Measurements from ENCODE around the gene LDAF1.
"Not testable (repeated sequence)": the region's sequence is repeated elsewhere in the genome, so short reads cannot be mapped to it uniquely, and the experiment has no call there.

LDAF1 gene

DNA sequence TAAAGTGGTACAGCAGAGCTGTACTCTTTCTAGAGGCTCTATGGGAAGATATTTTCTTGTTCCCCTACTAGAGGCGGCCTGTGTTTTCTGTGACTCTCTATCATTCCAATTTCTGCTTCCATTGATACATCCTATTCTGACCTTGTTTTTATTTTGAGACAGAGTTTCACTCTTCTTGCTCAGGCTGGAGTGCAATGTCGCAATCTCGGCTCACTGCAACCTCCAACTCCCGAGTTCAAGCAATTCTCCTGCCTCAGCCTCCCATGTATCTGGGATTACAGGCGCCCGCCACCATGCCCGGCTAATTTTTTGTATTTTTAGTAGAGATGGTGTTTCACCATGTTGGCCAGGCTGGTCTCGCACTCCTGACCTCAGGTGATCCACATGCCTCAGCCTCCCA is 36.9 kb downstream of the LDAF1 start:
- DNase-seq (ENCODE audit: low read depth in 2 of 2): not testable (repeated sequence)

DNA sequence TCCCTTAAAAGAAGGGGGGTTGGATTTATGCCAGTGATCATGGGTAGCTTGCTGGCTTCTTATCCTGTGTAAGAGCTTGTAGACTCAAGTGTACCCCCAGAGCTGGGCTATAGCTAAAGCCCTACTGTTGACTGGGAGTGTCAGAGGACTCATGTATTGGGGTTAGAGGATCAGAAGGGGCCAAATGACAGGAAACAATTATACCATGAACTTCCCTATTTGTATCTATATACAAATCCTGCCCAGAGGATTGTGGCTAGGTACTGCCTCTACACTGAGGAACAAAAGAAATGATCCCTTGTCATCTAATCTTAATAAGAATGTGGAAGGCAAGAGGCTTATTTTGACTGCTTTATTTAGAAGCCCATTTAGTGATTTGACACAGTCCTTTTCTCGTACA is 38.6 kb downstream of the LDAF1 start:
- DNase-seq (ENCODE audit: low read depth in 2 of 2): no peak

GRCh38 chr16:21197621-21198020 is 39.1 kb downstream of the LDAF1 start:
- DNase-seq (ENCODE audit: low read depth in 2 of 2): no peak

DNA sequence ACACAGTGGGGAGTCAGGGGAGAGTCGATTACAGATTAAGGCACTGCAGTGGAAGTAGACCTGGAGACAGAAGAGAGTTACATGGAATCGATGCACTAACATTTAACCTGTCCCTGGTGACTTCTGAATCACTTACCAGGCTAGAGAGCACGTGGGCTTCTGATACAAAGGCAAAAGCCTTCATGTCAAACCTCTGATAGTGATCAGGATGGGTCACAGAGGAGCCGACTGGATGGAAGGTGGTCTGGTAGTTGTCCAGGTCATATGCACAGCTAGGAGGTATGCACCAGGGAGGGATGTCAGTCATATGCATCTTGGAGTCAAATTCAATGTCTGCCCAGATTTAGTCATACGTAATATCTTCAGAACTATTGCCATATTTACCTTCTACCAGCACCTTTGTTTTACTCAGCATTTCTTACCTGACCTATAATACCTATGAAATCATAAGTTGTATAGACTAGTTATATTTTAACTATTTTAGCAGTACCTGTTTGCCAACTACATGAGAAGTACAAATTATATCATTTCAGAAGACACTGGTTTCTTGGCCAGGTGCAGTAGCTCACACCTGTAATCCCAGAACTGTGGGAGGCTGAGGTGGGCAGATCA is 41.2 kb downstream of the LDAF1 start:
- DNase-seq (ENCODE audit: low read depth in 2 of 2): no peak

GRCh38 chr16:21203155-21203797 is 44.8 kb downstream of the LDAF1 start:
- DNase-seq (ENCODE audit: low read depth in 2 of 2): no peak

DNA sequence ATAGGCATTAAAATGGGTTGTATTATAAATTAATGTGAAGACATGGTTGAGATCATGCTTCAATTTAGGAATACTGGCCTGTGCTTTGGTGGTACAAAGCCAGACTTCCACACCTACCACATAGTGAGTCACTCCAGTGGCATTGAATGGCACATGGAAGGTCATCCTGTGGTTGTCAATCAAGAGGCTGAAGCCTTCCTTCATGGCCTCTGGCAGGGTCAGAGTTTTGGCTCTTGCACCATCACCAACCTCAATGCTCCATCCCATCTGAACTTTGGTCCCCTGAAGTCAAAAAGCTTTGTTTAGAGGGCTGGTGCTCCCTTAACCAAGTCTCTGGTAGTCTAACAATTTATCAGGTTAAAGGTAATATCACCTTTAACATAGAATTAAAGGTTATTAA is 46.8 kb downstream of the LDAF1 start:
- no peak for DNase-seq (ENCODE audit: low read depth in 2 of 2)

GRCh38 chr16:21206550-21206949 is 48.1 kb downstream of the LDAF1 start:
- no peak for DNase-seq (ENCODE audit: low read depth in 2 of 2)

- DNase-seq (ENCODE audit: low read depth in 2 of 2): no peak
These were observed 50.2 kb downstream of the LDAF1 start for GRCh38 chr16:21208446-21209230.

GRCh38 chr16:21211486-21211885 is 53.0 kb downstream of the LDAF1 start, which contains the start of gene ZP2:
Gene ZP2 (minus strand): TSS chr16:21211574. CDS start chr16:21211547, 27 bp downstream.
- DNase-seq (ENCODE audit: low read depth in 2 of 2): no peak

DNA sequence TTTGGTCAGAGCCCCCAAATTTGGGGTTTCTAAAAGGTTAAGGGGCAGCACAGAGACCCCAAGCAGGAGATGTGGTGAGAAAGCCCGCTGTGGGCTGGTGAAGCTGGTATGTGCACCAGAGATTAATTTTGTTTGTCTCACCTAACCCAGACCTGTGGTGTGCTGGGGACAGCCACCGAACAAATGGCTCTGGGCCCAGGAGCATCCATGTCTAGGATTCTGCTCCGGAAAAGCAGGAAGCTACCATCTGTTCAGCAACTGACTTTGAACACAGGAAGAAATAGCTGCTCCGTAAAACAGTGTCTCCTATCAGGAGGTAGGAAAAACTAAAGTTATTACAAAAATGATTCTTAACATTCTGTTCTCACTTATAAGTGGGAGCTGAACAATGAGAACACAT is 55.6 kb downstream of the LDAF1 start:
- no peak for DNase-seq (ENCODE audit: low read depth in 2 of 2)

DNA sequence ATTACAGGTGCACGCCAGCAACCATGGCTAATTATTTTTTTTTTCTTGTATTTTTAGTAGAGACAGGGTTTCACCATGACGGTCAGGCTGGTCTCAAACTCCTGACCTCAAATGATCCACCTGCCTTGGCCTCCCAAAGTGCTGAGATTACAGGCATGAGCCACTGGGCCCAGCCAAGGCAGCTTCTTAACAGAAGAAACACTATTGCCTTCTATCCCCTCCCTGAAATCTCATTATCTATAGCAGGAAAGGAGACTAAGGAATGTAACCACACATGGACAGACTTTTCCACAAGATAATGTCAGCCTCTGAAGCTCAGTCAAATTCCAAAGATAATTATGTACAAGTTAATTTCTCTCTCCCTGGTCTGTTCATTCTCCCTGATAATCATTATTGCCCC is 58.6 kb downstream of the LDAF1 start:
- no peak for DNase-seq (ENCODE audit: low read depth in 2 of 2)

DNA sequence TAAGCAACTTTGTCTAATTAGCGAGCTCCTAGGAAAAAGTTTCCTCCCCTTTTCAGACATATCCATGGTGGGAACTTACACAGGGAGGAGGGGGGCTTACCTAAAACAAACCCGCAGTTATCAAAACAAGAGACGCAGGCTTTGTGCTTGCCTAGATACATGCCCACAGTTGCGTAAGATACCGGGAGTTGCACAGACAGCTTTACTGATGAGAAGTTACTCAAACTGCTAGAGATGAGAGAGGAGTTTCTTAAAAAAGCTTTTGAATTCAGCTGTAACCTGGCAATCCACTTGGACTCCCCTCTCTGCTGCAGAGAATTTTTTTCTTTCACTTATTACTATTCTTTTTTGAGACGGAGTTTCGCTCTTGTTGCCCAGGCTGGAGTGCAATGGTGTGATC is 59.7 kb downstream of the LDAF1 start:
- DNase-seq (ENCODE audit: low read depth in 2 of 2): no peak

- no peak for DNase-seq (ENCODE audit: low read depth in 2 of 2)
These were observed 61.1 kb downstream of the LDAF1 start for GRCh38 chr16:21219551-21219950.

GRCh38 chr16:21222495-21223337 is 64.2 kb downstream of the LDAF1 start:
- no peak for DNase-seq (ENCODE audit: low read depth in 2 of 2)

DNA sequence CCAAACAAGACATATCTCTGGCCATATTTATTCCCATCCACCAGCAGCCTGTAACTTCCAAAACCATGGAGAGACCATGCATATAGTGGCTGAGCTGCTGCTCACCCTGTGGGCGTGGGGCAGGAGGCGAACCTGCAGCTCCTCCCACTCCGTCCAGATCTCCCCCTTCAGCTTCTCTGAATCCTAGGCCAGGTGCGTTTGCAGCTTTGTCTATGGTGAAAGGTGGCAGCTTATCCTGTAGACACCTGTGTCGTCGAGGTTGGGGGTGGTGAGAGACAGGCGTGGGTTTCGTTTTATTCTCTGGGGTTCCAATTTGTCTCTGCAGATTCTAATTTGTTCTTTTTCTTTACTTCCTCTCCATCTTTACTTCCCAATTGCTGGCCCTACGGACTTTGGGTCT is 65.3 kb downstream of the LDAF1 start:
- no peak for DNase-seq (ENCODE audit: low read depth in 2 of 2)

GRCh38 chr16:21224800-21225199 is 66.3 kb downstream of the LDAF1 start:
- DNase-seq (ENCODE audit: low read depth in 2 of 2): no peak

DNA sequence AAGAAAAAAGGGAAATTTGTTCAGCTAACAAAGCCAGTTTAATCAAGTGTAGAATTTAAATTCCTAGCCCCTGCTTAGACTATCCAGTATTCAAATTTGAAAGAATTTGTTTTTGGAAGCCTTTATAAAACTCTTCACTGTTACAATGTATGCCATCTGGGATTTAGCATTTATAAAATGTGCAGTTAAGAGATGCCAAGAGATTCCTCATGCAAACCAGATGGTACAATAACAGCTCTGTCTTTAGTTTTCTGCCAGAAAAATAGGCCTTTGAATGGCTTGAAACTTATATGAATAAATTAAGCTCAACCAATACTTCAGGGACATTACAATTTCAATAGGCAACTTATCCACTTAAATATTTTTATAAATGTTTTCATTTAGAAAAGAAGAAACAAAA is 68.3 kb downstream of the LDAF1 start:
- DNase-seq (ENCODE audit: low read depth in 2 of 2): no peak

- DNase-seq (ENCODE audit: low read depth in 2 of 2): no peak
These were observed 69.4 kb downstream of the LDAF1 start for GRCh38 chr16:21227866-21228265.

GRCh38 chr16:21228361-21228872 is 69.9 kb downstream of the LDAF1 start:
- no peak for DNase-seq (ENCODE audit: low read depth in 2 of 2)
